Measurements from ENCODE around the gene DPP7. TPM values are rescaled to one million over a fixed set of nuclear protein-coding genes. Genes with fewer than 3 reads are reported as not detected.

DPP7 gene
- total and polyA plus RNA-seq, 9 of the 15 experiments (the other 6 are each of a cell fraction or from before 2014, with no cell fraction given), result 0.99 to 365 (median 132) TPM

GRCh38 chr9:137068539-137069507 is 45.7 kb downstream of the DPP7 start (continued):
- TF ChIP-seq, protein P1, sequence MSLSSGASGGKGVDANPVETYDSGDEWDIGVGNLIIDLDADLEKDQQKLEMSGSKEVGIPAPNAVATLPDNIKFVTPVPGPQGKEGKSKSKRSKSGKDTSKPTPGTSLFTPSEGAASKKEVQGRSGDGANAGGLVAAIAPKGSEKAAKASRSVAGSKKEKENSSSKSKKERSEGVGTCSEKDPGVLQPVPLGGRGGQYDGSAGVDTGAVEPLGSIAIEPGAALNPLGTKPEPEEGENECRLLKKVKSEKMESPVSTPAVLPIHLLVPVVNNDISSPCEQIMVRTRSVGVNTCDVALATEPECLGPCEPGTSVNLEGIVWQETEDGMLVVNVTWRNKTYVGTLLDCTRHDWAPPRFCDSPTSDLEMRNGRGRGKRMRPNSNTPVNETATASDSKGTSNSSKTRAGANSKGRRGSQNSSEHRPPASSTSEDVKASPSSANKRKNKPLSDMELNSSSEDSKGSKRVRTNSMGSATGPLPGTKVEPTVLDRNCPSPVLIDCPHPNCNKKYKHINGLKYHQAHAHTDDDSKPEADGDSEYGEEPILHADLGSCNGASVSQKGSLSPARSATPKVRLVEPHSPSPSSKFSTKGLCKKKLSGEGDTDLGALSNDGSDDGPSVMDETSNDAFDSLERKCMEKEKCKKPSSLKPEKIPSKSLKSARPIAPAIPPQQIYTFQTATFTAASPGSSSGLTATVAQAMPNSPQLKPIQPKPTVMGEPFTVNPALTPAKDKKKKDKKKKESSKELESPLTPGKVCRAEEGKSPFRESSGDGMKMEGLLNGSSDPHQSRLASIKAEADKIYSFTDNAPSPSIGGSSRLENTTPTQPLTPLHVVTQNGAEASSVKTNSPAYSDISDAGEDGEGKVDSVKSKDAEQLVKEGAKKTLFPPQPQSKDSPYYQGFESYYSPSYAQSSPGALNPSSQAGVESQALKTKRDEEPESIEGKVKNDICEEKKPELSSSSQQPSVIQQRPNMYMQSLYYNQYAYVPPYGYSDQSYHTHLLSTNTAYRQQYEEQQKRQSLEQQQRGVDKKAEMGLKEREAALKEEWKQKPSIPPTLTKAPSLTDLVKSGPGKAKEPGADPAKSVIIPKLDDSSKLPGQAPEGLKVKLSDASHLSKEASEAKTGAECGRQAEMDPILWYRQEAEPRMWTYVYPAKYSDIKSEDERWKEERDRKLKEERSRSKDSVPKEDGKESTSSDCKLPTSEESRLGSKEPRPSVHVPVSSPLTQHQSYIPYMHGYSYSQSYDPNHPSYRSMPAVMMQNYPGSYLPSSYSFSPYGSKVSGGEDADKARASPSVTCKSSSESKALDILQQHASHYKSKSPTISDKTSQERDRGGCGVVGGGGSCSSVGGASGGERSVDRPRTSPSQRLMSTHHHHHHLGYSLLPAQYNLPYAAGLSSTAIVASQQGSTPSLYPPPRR (CRISPR knock-in tag; IDR thresholded peaks at IDR 0.05; ENCODE audit: borderline replicate concordance), result no peak
- TF ChIP-seq RBM15 (IDR thresholded peaks at IDR 0.05; ENCODE audit: insufficient read depth, low read length) (no peak), POLR2G (IDR thresholded peaks at IDR 0.05; ENCODE audit: low read depth, low read length) (peak; percentile 48), ZNF511 (CRISPR knock-in tag; IDR thresholded peaks at IDR 0.05) (no peak), MAX (CRISPR knock-in tag; IDR thresholded peaks at IDR 0.05) (peak; percentile 45), ZNF212 (CRISPR knock-in tag; IDR thresholded peaks at IDR 0.05) (no peak), ZNF324 (CRISPR knock-in tag; IDR thresholded peaks at IDR 0.05) (no peak), ELK3 (CRISPR knock-in tag; IDR thresholded peaks at IDR 0.05) (no peak), MIER1 (IDR thresholded peaks at IDR 0.05; ENCODE audit: low read depth) (no peak)
- TF ChIP-seq, protein P2, sequence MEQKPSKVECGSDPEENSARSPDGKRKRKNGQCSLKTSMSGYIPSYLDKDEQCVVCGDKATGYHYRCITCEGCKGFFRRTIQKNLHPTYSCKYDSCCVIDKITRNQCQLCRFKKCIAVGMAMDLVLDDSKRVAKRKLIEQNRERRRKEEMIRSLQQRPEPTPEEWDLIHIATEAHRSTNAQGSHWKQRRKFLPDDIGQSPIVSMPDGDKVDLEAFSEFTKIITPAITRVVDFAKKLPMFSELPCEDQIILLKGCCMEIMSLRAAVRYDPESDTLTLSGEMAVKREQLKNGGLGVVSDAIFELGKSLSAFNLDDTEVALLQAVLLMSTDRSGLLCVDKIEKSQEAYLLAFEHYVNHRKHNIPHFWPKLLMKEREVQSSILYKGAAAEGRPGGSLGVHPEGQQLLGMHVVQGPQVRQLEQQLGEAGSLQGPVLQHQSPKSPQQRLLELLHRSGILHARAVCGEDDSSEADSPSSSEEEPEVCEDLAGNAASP (IDR thresholded peaks at IDR 0.05), result no peak
- TF ChIP-seq, protein P3, sequence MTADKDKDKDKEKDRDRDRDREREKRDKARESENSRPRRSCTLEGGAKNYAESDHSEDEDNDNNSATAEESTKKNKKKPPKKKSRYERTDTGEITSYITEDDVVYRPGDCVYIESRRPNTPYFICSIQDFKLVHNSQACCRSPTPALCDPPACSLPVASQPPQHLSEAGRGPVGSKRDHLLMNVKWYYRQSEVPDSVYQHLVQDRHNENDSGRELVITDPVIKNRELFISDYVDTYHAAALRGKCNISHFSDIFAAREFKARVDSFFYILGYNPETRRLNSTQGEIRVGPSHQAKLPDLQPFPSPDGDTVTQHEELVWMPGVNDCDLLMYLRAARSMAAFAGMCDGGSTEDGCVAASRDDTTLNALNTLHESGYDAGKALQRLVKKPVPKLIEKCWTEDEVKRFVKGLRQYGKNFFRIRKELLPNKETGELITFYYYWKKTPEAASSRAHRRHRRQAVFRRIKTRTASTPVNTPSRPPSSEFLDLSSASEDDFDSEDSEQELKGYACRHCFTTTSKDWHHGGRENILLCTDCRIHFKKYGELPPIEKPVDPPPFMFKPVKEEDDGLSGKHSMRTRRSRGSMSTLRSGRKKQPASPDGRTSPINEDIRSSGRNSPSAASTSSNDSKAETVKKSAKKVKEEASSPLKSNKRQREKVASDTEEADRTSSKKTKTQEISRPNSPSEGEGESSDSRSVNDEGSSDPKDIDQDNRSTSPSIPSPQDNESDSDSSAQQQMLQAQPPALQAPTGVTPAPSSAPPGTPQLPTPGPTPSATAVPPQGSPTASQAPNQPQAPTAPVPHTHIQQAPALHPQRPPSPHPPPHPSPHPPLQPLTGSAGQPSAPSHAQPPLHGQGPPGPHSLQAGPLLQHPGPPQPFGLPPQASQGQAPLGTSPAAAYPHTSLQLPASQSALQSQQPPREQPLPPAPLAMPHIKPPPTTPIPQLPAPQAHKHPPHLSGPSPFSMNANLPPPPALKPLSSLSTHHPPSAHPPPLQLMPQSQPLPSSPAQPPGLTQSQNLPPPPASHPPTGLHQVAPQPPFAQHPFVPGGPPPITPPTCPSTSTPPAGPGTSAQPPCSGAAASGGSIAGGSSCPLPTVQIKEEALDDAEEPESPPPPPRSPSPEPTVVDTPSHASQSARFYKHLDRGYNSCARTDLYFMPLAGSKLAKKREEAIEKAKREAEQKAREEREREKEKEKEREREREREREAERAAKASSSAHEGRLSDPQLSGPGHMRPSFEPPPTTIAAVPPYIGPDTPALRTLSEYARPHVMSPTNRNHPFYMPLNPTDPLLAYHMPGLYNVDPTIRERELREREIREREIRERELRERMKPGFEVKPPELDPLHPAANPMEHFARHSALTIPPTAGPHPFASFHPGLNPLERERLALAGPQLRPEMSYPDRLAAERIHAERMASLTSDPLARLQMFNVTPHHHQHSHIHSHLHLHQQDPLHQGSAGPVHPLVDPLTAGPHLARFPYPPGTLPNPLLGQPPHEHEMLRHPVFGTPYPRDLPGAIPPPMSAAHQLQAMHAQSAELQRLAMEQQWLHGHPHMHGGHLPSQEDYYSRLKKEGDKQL (CRISPR knock-in tag; IDR thresholded peaks at IDR 0.05; ENCODE audit: borderline replicate concordance), result no peak

Data from K562 (cell line).